Progenitor cell of endocrine pancreas (in vitro differentiated cells): ENCODE measurements around the gene LUZP2. TPM values are rescaled to one million over a fixed set of nuclear protein-coding genes. Genes with fewer than 3 reads are reported as not detected.

Experiments used
- DNase-seq: peaks from one replicate; pipeline ENCODE4 v3.0.0; 2021; ENCODE audit warnings: low spot score; ENCODE audit not compliant: unreplicated experiment
- H3K27ac Mint-ChIP-seq: 2 replicates; pipeline ENCODE4 v1.8.0; 2021; ENCODE audit warnings: mild to moderate bottlenecking, moderate library complexity, mixed read lengths
- H3K27me3 Mint-ChIP-seq: 2 replicates; pipeline ENCODE4 v1.8.0; 2021; ENCODE audit warnings: mixed read lengths
- H3K36me3 Mint-ChIP-seq: 2 replicates; pipeline ENCODE4 v1.8.0; 2022; ENCODE audit warnings: mixed read lengths; ENCODE audit not compliant: insufficient read depth
- H3K4me1 Mint-ChIP-seq: 2 replicates; pipeline ENCODE4 v1.8.0; 2021; ENCODE audit warnings: low read depth, mixed read lengths
- H3K4me3 Mint-ChIP-seq: 2 replicates; pipeline ENCODE4 v1.8.0; 2021; ENCODE audit warnings: low read depth, mild to moderate bottlenecking, moderate library complexity, mixed read lengths
- H3K9me3 Mint-ChIP-seq: 2 replicates; pipeline ENCODE4 v1.8.0; 2021; ENCODE audit warnings: low read depth, mixed read lengths
- total RNA-seq: library from RNA; stranded (reverse); gene quantifications from 2 replicates; pipeline ENCODE4 v1.2.1, GENCODE V29; 2021
- TF ChIP-seq, protein P1 (sequence below): fragments of 200-600 bp; sonication (generic); IDR thresholded peaks from one replicate; pipeline ENCODE4 v1.5.0; 2021; ENCODE audit warnings: antibody characterized with exemption, mild to moderate bottlenecking; ENCODE audit not compliant: unreplicated experiment

LUZP2 gene
- total RNA-seq, 1 donor from 2014 or later, result 1.8 TPM

DNA sequence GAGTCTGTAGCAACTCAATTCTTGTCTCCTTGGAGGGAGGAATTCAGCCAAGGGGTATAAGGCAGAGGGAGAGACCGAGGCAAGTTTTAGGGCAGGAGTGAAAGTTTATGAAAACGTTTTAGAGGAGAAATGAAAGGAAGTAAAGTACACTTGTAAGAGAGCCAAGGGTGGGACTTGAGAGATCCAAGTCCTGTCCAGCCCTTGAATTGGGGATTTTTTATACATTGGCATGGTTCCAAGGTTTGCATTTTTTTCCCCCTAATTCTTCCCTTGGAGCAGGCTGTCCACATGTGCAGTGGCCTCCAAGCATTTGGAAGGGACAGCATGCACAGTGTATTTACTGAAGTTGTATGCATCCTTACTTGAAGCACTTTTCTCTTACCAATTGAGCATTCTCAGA lies 192.1 kb downstream of the LUZP2 start:
- H3K36me3 Mint-ChIP-seq, result no peaks in the 10 kb centered on the region
- TF ChIP-seq, protein P1, sequence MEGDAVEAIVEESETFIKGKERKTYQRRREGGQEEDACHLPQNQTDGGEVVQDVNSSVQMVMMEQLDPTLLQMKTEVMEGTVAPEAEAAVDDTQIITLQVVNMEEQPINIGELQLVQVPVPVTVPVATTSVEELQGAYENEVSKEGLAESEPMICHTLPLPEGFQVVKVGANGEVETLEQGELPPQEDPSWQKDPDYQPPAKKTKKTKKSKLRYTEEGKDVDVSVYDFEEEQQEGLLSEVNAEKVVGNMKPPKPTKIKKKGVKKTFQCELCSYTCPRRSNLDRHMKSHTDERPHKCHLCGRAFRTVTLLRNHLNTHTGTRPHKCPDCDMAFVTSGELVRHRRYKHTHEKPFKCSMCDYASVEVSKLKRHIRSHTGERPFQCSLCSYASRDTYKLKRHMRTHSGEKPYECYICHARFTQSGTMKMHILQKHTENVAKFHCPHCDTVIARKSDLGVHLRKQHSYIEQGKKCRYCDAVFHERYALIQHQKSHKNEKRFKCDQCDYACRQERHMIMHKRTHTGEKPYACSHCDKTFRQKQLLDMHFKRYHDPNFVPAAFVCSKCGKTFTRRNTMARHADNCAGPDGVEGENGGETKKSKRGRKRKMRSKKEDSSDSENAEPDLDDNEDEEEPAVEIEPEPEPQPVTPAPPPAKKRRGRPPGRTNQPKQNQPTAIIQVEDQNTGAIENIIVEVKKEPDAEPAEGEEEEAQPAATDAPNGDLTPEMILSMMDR, result no peak
- no peak overlapping the region for H3K27ac Mint-ChIP-seq
- H3K4me3 Mint-ChIP-seq, result no peak overlapping the region
- H3K27me3 Mint-ChIP-seq, result no peaks in the 10 kb centered on the region
- no peaks in the 10 kb centered on the region for H3K9me3 Mint-ChIP-seq
- no peaks in the 10 kb centered on the region for H3K4me1 Mint-ChIP-seq
- no peak for DNase-seq

DNA sequence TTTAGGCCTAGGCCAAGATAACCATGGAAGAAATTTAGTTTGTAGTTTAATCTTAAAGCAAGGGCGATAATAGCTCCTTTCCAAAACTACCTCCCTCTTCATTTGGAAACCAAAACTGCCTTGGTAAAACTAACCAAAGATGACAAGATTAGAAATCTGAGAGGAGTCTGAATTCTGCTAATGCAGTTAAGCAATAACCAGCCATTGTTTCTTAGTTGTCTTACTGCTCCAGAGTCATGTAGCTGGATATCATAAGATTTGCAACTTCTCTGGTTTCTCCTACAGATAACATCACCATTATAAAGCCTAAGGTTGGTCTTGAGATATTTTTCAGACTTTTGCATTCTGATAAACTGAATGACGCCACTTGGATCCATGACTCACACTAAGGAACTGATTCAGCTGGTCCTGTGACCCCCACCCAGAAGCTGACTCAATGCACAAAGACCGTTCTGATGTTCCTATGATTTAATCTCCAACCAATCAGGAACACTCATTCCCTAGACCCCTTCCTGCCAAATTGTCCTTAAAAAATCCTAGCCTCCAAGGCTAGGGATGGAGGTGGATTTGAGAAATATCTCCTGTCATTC lies 200.8 kb downstream of the LUZP2 start:
- peaks cover under 1% of the 10 kb centered on the region for H3K9me3 Mint-ChIP-seq
- H3K27me3 Mint-ChIP-seq, result no peaks in the 10 kb centered on the region
- TF ChIP-seq, protein P1, result no peak
- no peak overlapping the region for H3K27ac Mint-ChIP-seq
- no peak for DNase-seq
- H3K4me1 Mint-ChIP-seq, result no peaks in the 10 kb centered on the region
- H3K4me3 Mint-ChIP-seq, result no peak overlapping the region
- H3K36me3 Mint-ChIP-seq, result no peaks in the 10 kb centered on the region

DNA sequence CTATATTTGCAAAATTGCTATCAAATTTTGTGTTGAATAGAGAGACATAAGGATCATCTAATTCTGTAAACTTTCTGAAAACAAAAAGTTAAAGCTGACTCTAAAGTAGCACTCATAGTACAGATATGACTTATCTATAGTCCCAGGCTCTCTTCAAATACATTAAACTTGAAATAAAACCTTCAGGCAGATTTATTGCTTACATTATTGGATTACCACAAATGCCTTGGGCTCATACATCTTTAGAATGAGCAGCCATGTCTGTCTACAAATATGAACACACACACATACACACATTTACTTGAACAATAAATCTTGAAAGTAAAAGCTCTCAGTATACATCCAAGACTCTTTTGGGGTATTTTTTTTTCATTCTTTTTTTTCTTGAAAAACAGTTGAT lies 207.9 kb downstream of the LUZP2 start:
- no peak for DNase-seq
- H3K27me3 Mint-ChIP-seq, result no peaks in the 10 kb centered on the region
- peaks cover 7% of the 10 kb centered on the region for H3K9me3 Mint-ChIP-seq
- TF ChIP-seq, protein P1, result no peak
- H3K27ac Mint-ChIP-seq, result no peak overlapping the region
- H3K4me3 Mint-ChIP-seq, result no peak overlapping the region
- no peaks in the 10 kb centered on the region for H3K36me3 Mint-ChIP-seq
- H3K4me1 Mint-ChIP-seq, result no peaks in the 10 kb centered on the region

DNA sequence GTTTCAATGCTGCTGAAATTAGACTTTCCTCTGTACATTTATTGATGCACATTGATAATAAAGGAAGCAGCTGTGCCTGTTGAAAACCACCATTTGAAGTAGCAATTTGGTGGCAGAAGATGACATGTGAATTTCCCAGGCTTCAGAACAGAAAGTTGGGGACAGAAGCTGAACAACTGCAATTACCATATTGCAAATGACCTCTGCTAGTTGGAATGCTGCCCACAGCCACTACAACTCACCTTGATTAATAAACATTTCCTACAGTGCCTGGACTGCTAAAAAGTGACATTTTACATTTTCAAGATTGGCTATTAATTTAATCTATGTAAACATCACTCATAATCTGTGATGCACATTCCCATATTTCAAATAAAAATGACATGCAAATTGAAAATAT lies 208.6 kb downstream of the LUZP2 start:
- no peaks in the 10 kb centered on the region for H3K27me3 Mint-ChIP-seq
- H3K4me1 Mint-ChIP-seq, result peaks cover 3% of the 10 kb centered on the region
- H3K4me3 Mint-ChIP-seq, result no peak overlapping the region
- H3K36me3 Mint-ChIP-seq, result no peaks in the 10 kb centered on the region
- no peak for DNase-seq
- no peak overlapping the region for H3K27ac Mint-ChIP-seq
- peaks cover 7% of the 10 kb centered on the region for H3K9me3 Mint-ChIP-seq
- TF ChIP-seq, protein P1, result no peak

DNA sequence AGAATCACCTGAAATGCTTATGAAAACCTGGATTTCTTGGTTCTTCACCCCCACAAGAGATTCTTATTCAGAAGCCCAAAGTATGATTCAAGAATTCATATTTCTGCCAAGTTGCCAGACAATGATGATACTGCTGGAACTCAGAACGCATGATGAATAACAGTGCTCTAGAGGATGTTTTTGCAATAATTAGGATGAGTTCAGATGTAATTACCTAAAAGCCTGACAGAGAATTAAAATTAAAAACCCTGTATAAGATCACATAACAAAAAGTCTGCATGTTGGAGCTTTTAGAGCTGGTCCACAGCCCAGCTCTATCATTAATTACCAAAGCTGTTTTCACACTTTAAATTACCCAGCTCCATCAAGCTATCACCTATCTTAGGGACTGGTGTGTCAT lies 211.8 kb downstream of the LUZP2 start:
- Mint-ChIP-seq H3K4me3 (no peak overlapping the region), H3K27ac (no peak overlapping the region), H3K4me1 (peaks cover 5% of the 10 kb centered on the region), H3K27me3 (no peaks in the 10 kb centered on the region), H3K9me3 (peaks cover 4% of the 10 kb centered on the region), H3K36me3 (no peaks in the 10 kb centered on the region)
- no peak for DNase-seq
- TF ChIP-seq, protein P1, result no peak
